Measurements from ENCODE around the gene TXNDC2.

Gene TXNDC2

GRCh38 chr18:9874728-9875127 is 11.0 kb upstream of the TXNDC2 start:
- no peak for TF ChIP-seq CTCF (IDR thresholded peaks at IDR 0.05; ENCODE audit: borderline replicate concordance, insufficient read depth, low read depth, low read length)

GRCh38 chr18:9876212-9876866 is 9.4 kb upstream of the TXNDC2 start:
- no peak for TF ChIP-seq CTCF (IDR thresholded peaks at IDR 0.05; ENCODE audit: borderline replicate concordance, insufficient read depth, low read depth, low read length)
- H3K4me3 ChIP-seq (ENCODE audit: low read depth, low read length): no peak overlapping the region

More at GRCh38 chr18:9874728-9875127, 11.0 kb upstream of the TXNDC2 start:
- no peak overlapping the region for H3K4me3 ChIP-seq (ENCODE audit: low read depth, low read length)

- no peak for TF ChIP-seq CTCF (IDR thresholded peaks at IDR 0.05; ENCODE audit: borderline replicate concordance, insufficient read depth, low read depth, low read length)
- H3K4me3 ChIP-seq (ENCODE audit: low read depth, low read length): no peak overlapping the region
Measured at GRCh38 chr18:9876867-9877654, 8.7 kb upstream of the TXNDC2 start.

- H3K4me3 ChIP-seq (ENCODE audit: low read depth, low read length): no peak overlapping the region
- no peak for TF ChIP-seq CTCF (IDR thresholded peaks at IDR 0.05; ENCODE audit: borderline replicate concordance, insufficient read depth, low read depth, low read length)
Measured at GRCh38 chr18:9877655-9878014, 8.1 kb upstream of the TXNDC2 start.

GRCh38 chr18:9878095-9878494 is 7.7 kb upstream of the TXNDC2 start:
- no peak overlapping the region for H3K4me3 ChIP-seq (ENCODE audit: low read depth, low read length)
- TF ChIP-seq CTCF (IDR thresholded peaks at IDR 0.05; ENCODE audit: borderline replicate concordance, insufficient read depth, low read depth, low read length): no peak

- no peak for TF ChIP-seq CTCF (IDR thresholded peaks at IDR 0.05; ENCODE audit: borderline replicate concordance, insufficient read depth, low read depth, low read length)
- no peak overlapping the region for H3K4me3 ChIP-seq (ENCODE audit: low read depth, low read length)
Measured at GRCh38 chr18:9878783-9879242, 7.0 kb upstream of the TXNDC2 start.

- no peak for TF ChIP-seq CTCF (IDR thresholded peaks at IDR 0.05; ENCODE audit: borderline replicate concordance, insufficient read depth, low read depth, low read length)
- no peak overlapping the region for H3K4me3 ChIP-seq (ENCODE audit: low read depth, low read length)
Measured at GRCh38 chr18:9884090-9884489, 1.7 kb upstream of the TXNDC2 start.
